HepG2 (cell line): Measurements from ENCODE around the gene ANKRD40. TPM values are rescaled to one million over a fixed set of nuclear protein-coding genes. Genes with fewer than 3 reads are reported as not detected.

Source experiments
- CBX5 ChIP-seq: sonication (generic); formaldehyde crosslinking; IDR thresholded peaks from 2 replicates; pipeline ENCODE4 v1.4.0; 2020; ENCODE audit warnings: missing genetic modification reagents, borderline replicate concordance
- CC2D1A ChIP-seq: sonication (generic); formaldehyde crosslinking; IDR thresholded peaks from 2 replicates; pipeline ENCODE4 v1.8.1; 2023; ENCODE audit warnings: mild to moderate bottlenecking, missing genetic modification reagents
- CEBPB ChIP-seq: IDR thresholded peaks from 2 replicates; pipeline ENCODE4 v1.6.1; 2011; ENCODE audit warnings: low read depth, low read length, improper control_type of control experiment, borderline replicate concordance
- HNRNPH1 ChIP-seq: fragments of 200-400 bp; formaldehyde crosslinking; optimal IDR thresholded peaks from 2 replicates; pipeline ENCODE3; 2017; ENCODE audit warnings: mild to moderate bottlenecking, low read depth, low read length
- KLF9 ChIP-seq: IDR thresholded peaks from 2 replicates; pipeline ENCODE4 v1.6.1; 2016; ENCODE audit warnings: low read depth
- MIER2 ChIP-seq: IDR thresholded peaks from 2 replicates; pipeline ENCODE4 v1.6.1; 2016; ENCODE audit warnings: missing biosample characterization, missing genetic modification reagents
- PAX8 ChIP-seq: sonication (generic); formaldehyde crosslinking; IDR thresholded peaks from 2 replicates; pipeline ENCODE4 v1.8.0; 2022; ENCODE audit warnings: mild to moderate bottlenecking, missing genetic modification reagents, borderline replicate concordance
- REPIN1 ChIP-seq: sonication (generic); formaldehyde crosslinking; IDR thresholded peaks from 2 replicates; pipeline ENCODE4 v1.8.0; 2022; ENCODE audit warnings: missing genetic modification reagents, low read depth, mild to moderate bottlenecking, borderline replicate concordance
- SOX13 ChIP-seq, 3 experiments: fragments of 450-650 bp in 1 of 3; sonication (generic) in 1 of 3; formaldehyde crosslinking in 1 of 3; IDR thresholded peaks in 2 of 3; conservative IDR thresholded peaks in 1 of 3; 2 replicates each; pipeline versions ENCODE4 v1.5.0 to v1.6.1; 2016 to 2020; ENCODE audit warnings: antibody characterized with exemption in 1 of 3, mild to moderate bottlenecking in 1 of 3, missing compliant biosample characterization in 1 of 3, missing genetic modification reagents in 1 of 3, moderate library complexity in 1 of 3
- SP140L ChIP-seq: sonication (generic); formaldehyde crosslinking; IDR thresholded peaks from 2 replicates; pipeline ENCODE4 v1.4.0; 2020; ENCODE audit warnings: missing genetic modification reagents, borderline replicate concordance
- SRY ChIP-seq: sonication (generic); formaldehyde crosslinking; IDR thresholded peaks from 2 replicates; pipeline ENCODE4 v1.8.0; 2022; ENCODE audit warnings: mild to moderate bottlenecking, missing genetic modification reagents
- TBX3 ChIP-seq: fragments of 450-650 bp; IDR thresholded peaks from 2 replicates; pipeline ENCODE4 v1.6.1; 2017; ENCODE audit warnings: antibody characterized with exemption, mild to moderate bottlenecking, inconsistent platforms, borderline replicate concordance
- ZBTB33 ChIP-seq: sonication (generic); formaldehyde crosslinking; IDR thresholded peaks from 2 replicates; pipeline ENCODE4 v1.4.0; 2020; ENCODE audit warnings: missing genetic modification reagents
- ZFY ChIP-seq: sonication (generic); formaldehyde crosslinking; IDR thresholded peaks from 2 replicates; pipeline ENCODE4 v1.4.0; 2020; ENCODE audit warnings: missing genetic modification reagents
- ZKSCAN1 ChIP-seq: fragments of 150-350 bp; IDR thresholded peaks from 2 replicates; pipeline ENCODE4 v1.6.1; 2014; ENCODE audit warnings: low read length
- ZNF138 ChIP-seq: sonication (generic); formaldehyde crosslinking; IDR thresholded peaks from 2 replicates; pipeline ENCODE4 v1.5.0; 2020; ENCODE audit warnings: mild to moderate bottlenecking, low read depth, missing genetic modification reagents
- ZNF34 ChIP-seq: sonication (generic); formaldehyde crosslinking; IDR thresholded peaks from 2 replicates; pipeline ENCODE4 v1.4.0; 2020; ENCODE audit warnings: mild to moderate bottlenecking, missing genetic modification reagents, borderline replicate concordance
- ZNF383 ChIP-seq: sonication (generic); formaldehyde crosslinking; IDR thresholded peaks from 2 replicates; pipeline ENCODE4 v1.4.0; 2020; ENCODE audit warnings: missing genetic modification reagents, mild to moderate bottlenecking, borderline replicate concordance
- ZNF629 ChIP-seq: sonication (generic); formaldehyde crosslinking; conservative IDR thresholded peaks from 2 replicates; pipeline ENCODE4 v1.5.0; 2020; ENCODE audit warnings: missing genetic modification reagents
- ZNF709 ChIP-seq: sonication (generic); formaldehyde crosslinking; IDR thresholded peaks from 2 replicates; pipeline ENCODE4 v1.5.0; 2020; ENCODE audit warnings: mild to moderate bottlenecking, missing genetic modification reagents
- ZNF724P ChIP-seq: sonication (generic); formaldehyde crosslinking; IDR thresholded peaks from 2 replicates; pipeline ENCODE4 v1.8.0; 2022; ENCODE audit warnings: missing genetic modification reagents, borderline replicate concordance
- ZNF850 ChIP-seq: sonication (generic); formaldehyde crosslinking; conservative IDR thresholded peaks from 2 replicates; pipeline ENCODE4 v1.9.0; 2021; ENCODE audit warnings: mild to moderate bottlenecking, missing genetic modification reagents
- polyA plus RNA-seq, 8 experiments: library from polyadenylated mRNA; depleted of rRNA in 3 of 8; stranded (reverse) in 7 of 8; unstranded in 1 of 8; fragments of >200 nt; fragmentation: Illumina TruSeq in 4 of 8; extraction: Trizol in 4 of 8; gene quantifications; 2 replicates each; pipeline versions ENCODE4 v1.2.1 to v1.2.3, GENCODE V29; 2011 to 2016; ENCODE audit warnings: low read depth in 4 of 8, missing spikeins in 1 of 8, mixed read lengths in 1 of 8; ENCODE audit not compliant: insufficient read depth in 1 of 8
- total RNA-seq, 5 experiments: library from RNA; depleted of rRNA; stranded (reverse); fragments of >200 nt; fragmentation: Illumina TruSeq; extraction: Trizol; gene quantifications; 2 replicates each; pipeline ENCODE4 v1.2.3, GENCODE V29; 2016; ENCODE audit warnings: low read depth in 1 of 5
- TF ChIP-seq, protein P1 (sequence below): sonication (generic); formaldehyde crosslinking; IDR thresholded peaks from 2 replicates; pipeline ENCODE4 v1.4.0; 2020; ENCODE audit warnings: missing genetic modification reagents
- TF ChIP-seq, protein P2 (sequence below): IDR thresholded peaks from 2 replicates; pipeline ENCODE4 v1.6.1; 2016; ENCODE audit warnings: missing compliant biosample characterization, missing genetic modification reagents, borderline replicate concordance

ANKRD40 gene
- total and polyA plus RNA-seq, 2 of the 13 experiments (the other 11 are each of a cell fraction or from before 2014, with no cell fraction given): 35.0 to 46.4 TPM

GRCh38 chr17:50707289-50708049 lies at the start of gene ANKRD40 (continued):
- peak; percentile 63; the same call in 1 of the 2 replicates for TF ChIP-seq SRY (CRISPR knock-in tag)
- no peak; the same call in 1 of the 2 replicates for TF ChIP-seq REPIN1
- no peak for TF ChIP-seq SOX13 (IDR thresholded peaks at IDR 0.05)
- peak in 1 of 2 experiments; percentile 66; a peak in 2 of 4 replicates for TF ChIP-seq SOX13 (CRISPR knock-in tag; conservative IDR thresholded peaks at IDR 0.05 in 1 of 2, IDR thresholded peaks at IDR 0.05 in 1 of 2)
- TF ChIP-seq ZBTB33 (CRISPR knock-in tag): peak; percentile 12; the same call in 1 of the 2 replicates
- peak; percentile 57 for TF ChIP-seq CEBPB
- 0 out of 2 replicates have a peak, but pooled peaks have one; percentile 35 for TF ChIP-seq KLF9
- TF ChIP-seq ZNF850 (CRISPR knock-in tag): no peak
- peak; percentile 81; the same call in 1 of the 2 replicates for TF ChIP-seq SP140L (CRISPR knock-in tag)
- TF ChIP-seq, protein P1, sequence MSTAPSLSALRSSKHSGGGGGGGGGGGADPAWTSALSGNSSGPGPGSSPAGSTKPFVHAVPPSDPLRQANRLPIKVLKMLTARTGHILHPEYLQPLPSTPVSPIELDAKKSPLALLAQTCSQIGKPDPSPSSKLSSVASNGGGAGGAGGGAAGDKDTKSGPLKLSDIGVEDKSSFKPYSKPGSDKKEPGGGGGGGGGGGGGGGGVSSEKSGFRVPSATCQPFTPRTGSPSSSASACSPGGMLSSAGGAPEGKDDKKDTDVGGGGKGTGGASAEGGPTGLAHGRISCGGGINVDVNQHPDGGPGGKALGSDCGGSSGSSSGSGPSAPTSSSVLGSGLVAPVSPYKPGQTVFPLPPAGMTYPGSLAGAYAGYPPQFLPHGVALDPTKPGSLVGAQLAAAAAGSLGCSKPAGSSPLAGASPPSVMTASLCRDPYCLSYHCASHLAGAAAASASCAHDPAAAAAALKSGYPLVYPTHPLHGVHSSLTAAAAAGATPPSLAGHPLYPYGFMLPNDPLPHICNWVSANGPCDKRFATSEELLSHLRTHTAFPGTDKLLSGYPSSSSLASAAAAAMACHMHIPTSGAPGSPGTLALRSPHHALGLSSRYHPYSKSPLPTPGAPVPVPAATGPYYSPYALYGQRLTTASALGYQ (CRISPR knock-in tag): peak; percentile 63; the same call in 1 of the 2 replicates
- no peak for TF ChIP-seq HNRNPH1
- peak; percentile 65 for TF ChIP-seq ZNF138
- TF ChIP-seq CC2D1A (CRISPR knock-in tag): peak; percentile 79; the same call in 1 of the 2 replicates
- TF ChIP-seq ZFY (CRISPR knock-in tag): peak; percentile 99
- TF ChIP-seq, protein P2, sequence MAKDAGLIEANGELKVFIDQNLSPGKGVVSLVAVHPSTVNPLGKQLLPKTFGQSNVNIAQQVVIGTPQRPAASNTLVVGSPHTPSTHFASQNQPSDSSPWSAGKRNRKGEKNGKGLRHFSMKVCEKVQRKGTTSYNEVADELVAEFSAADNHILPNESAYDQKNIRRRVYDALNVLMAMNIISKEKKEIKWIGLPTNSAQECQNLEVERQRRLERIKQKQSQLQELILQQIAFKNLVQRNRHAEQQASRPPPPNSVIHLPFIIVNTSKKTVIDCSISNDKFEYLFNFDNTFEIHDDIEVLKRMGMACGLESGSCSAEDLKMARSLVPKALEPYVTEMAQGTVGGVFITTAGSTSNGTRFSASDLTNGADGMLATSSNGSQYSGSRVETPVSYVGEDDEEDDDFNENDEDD (CRISPR knock-in tag): peak; percentile 73; the same call in 1 of the 2 replicates
- peak; percentile 69 for TF ChIP-seq CBX5
- peak; percentile 89; the same call in 1 of the 2 replicates for TF ChIP-seq ZNF724P
- no peak; the same call in 1 of the 2 replicates for TF ChIP-seq ZNF383 (CRISPR knock-in tag)
- peak; percentile 80; the same call in 1 of the 2 replicates for TF ChIP-seq MIER2 (CRISPR knock-in tag)
- peak; percentile 33; the same call in 1 of the 2 replicates for TF ChIP-seq ZNF709 (CRISPR knock-in tag)
- 0 out of 2 replicates have a peak, but pooled peaks have one; percentile 52 for TF ChIP-seq ZKSCAN1
- peak; percentile 87; the same call in 1 of the 2 replicates for TF ChIP-seq PAX8
- peak; percentile 42 for TF ChIP-seq ZNF629 (CRISPR knock-in tag)
- no peak for TF ChIP-seq TBX3
- TF ChIP-seq ZNF34: peak; percentile 89
